Upper lobe of left lung (tissue), 6 donors: ENCODE measurements around the gene VPS36. TPM values are rescaled to one million over a fixed set of nuclear protein-coding genes. Genes with fewer than 3 reads are reported as not detected.
A peak's percentile ranks its signal among the peaks of the same experiment; 100 is the strongest.

Source experiments
- ATAC-seq, 2 donors: fragments of 200-7000 bp; cut with Tn5 transposase; one replicate each; pipeline ENCODE4 v1.9.1; 2022; ENCODE audit warnings: mild to moderate bottlenecking in 2 of 2, moderate library complexity in 2 of 2; ENCODE audit not compliant: low FRiP score in 2 of 2
- DNase-seq, 2 donors: peaks; one replicate each; pipeline ENCODE4 v3.0.0-alpha.2; 2019 to 2020
- H3K27ac ChIP-seq, 4 donors: fragments of 200-600 bp; sonication (generic); one replicate each; pipeline ENCODE4 v1.5.1; 2016 to 2019
- H3K27me3 ChIP-seq, 4 donors: fragments of 200-600 bp; sonication (generic); one replicate each; pipeline ENCODE4 v1.5.1; 2017 to 2019
- H3K36me3 ChIP-seq, 4 donors: fragments of 200-600 bp; sonication (generic); one replicate each; pipeline ENCODE4 v1.5.1; 2016 to 2019
- H3K4me1 ChIP-seq, 4 donors: fragments of 200-600 bp; sonication (generic); one replicate each; pipeline ENCODE4 v1.5.1; 2018 to 2019
- H3K4me3 ChIP-seq, 4 donors: fragments of 200-600 bp; sonication (generic); one replicate each; pipeline ENCODE4 v1.5.1; 2017 to 2019; ENCODE audit warnings: mild to moderate bottlenecking in 2 of 4, moderate library complexity in 1 of 4
- H3K9me3 ChIP-seq, 4 donors: fragments of 200-600 bp; sonication (generic); one replicate each; pipeline ENCODE4 v1.5.1; 2018 to 2019
- CTCF ChIP-seq, 6 experiments: fragments of 450-650 bp in 4 of 6; fragments of 200-600 bp in 2 of 6; sonication (generic) in 2 of 6; IDR thresholded peaks; one replicate each; pipeline ENCODE4 v1.5.1; 2016 to 2019; ENCODE audit warnings: antibody characterized with exemption in 6 of 6
- EP300 ChIP-seq, 4 donors: sonication (generic); formaldehyde crosslinking; IDR thresholded peaks; one replicate each; pipeline ENCODE4 v1.5.1; 2017; ENCODE audit warnings: antibody characterized with exemption in 4 of 4, control low read depth in 2 of 4
- POLR2A ChIP-seq, 4 donors: fragments of 450-650 bp; IDR thresholded peaks; one replicate each; pipeline ENCODE4 v1.5.1; 2016 to 2017; ENCODE audit warnings: antibody characterized with exemption in 4 of 4, mild to moderate bottlenecking in 2 of 4
- POLR2AphosphoS5 ChIP-seq, 2 donors: sonication (generic); formaldehyde crosslinking; IDR thresholded peaks; one replicate each; pipeline ENCODE4 v1.5.1; 2017; ENCODE audit warnings: antibody characterized with exemption in 2 of 2
- WGBS, 2 donors: methylation state at CpG; one replicate each; pipeline ENCODE4 v1.1.5; 2017 to 2018; 5-methylcytosine and 5-hydroxymethylcytosine counted together
- total RNA-seq, 6 donors: library from RNA; depleted of rRNA in 4 of 6; stranded (reverse); fragments of >200 nt in 4 of 6; gene quantifications; one replicate each; pipeline versions ENCODE4 v1.1.0 to v1.2.1, GENCODE V29; 2016 to 2021
- donor health status: DM: no; HTN: no; CAD: no; lungs with moderate emphysema.
- donor health status: DM: no; HTN: yes; CAD: no; lungs with severe emphysema.

The VPS36 gene
- total RNA-seq, 6 donors from 2014 or later = 32.1 to 78.6 (median 37.7) TPM

DNA sequence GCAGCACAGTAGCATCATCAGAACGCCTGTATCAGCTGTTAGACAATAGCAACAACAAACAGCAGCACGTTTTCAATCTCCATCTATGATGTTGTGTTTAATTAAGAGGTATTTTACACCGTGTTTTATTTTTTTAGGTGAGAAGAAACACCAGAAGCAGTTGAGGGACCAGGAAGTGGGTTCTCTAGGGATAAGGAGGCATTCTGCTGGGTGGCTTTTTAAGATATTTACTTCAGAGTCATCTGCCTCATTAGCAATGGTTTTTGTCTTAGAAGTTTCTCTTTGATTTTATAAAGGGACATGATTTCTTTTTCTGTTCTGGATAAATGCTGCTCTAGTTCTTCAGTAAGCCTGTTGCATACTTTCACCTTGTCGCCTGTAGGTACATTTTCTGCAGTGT lies 13.1 kb upstream of the VPS36 start:
- Histone ChIP-seq H3K36me3 (peaks cover 3 to 43% (median 5%) of the 10 kb centered on the region in 4 donors), H3K27me3 (no peaks in the 10 kb centered on the region), H3K4me1 (no peaks in the 10 kb centered on the region), H3K9me3 (no peaks in the 10 kb centered on the region), H3K27ac (no peak overlapping the region), H3K4me3 (no peak overlapping the region)
- DNase-seq = no peak
- ATAC-seq = no peak
- TF ChIP-seq EP300 (IDR thresholded peaks at IDR 0.05) (no peak), CTCF (IDR thresholded peaks at IDR 0.05) (no peak), POLR2AphosphoS5 (IDR thresholded peaks at IDR 0.05) (no peak)
- WGBS, 2 donors = 80 to 82% methylated on average over 4 of the region's 4 CpGs

DNA sequence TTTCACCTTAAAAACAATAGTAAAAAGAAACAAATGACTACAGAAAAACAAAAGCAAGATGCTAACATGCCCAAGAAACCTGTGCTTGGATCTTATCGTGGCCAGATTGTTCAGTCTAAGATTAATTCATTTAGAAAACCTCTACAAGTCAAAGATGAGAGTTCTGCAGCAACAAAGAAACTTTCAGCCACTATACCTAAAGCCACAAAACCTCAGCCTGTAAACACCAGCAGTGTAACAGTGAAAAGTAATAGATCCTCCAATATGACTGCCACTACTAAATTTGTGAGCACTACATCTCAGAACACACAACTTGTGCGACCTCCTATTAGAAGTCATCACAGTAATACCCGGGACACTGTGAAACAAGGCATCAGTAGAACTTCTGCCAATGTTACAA lies 10.8 kb upstream of the VPS36 start:
- Histone ChIP-seq H3K27me3 (no peaks in the 10 kb centered on the region), H3K27ac (no peak overlapping the region), H3K4me1 (peaks cover 0 to 5% (median 3%) of the 10 kb centered on the region in 4 donors), H3K36me3 (peaks cover 3 to 37% (median 5%) of the 10 kb centered on the region in 4 donors), H3K9me3 (no peaks in the 10 kb centered on the region), H3K4me3 (no peak overlapping the region)
- no peak for TF ChIP-seq CTCF (IDR thresholded peaks at IDR 0.05)
- no peak for TF ChIP-seq POLR2AphosphoS5 (IDR thresholded peaks at IDR 0.05)
- no peak for TF ChIP-seq EP300 (IDR thresholded peaks at IDR 0.05)
- TF ChIP-seq POLR2A (IDR thresholded peaks at IDR 0.05) = no peak
- WGBS, 2 donors = 85 to 90% methylated on average over 3 of the region's 3 CpGs
- DNase-seq = no peak
- no peak for ATAC-seq

DNA sequence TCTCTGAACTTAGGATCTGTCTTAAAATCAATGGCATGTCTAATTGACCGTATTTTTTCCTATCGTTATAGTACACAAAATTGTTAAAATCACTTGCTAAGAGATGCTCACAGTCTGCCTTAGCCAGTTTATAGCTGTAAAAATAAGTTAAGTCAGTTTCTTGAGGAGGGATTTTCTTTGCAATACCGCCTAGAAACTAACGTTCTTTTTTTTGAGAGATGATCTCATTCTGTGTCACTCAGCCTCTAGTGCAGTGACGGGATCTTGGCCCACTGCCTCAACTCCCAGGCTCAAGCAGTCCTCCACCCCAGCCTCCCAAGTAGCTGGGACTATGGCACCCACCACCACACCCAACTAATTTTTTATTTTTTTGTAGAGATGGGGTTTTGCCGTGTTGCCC lies 9.2 kb upstream of the VPS36 start:
- TF ChIP-seq EP300 (IDR thresholded peaks at IDR 0.05) (no peak), POLR2A (IDR thresholded peaks at IDR 0.05) (no peak), POLR2AphosphoS5 (IDR thresholded peaks at IDR 0.05) (no peak)
- Histone ChIP-seq H3K36me3 (peaks cover 0 to 30% (median 5%) of the 10 kb centered on the region in 4 donors), H3K4me3 (no peak overlapping the region), H3K27ac (no peak overlapping the region), H3K4me1 (peaks cover 2 to 11% (median 7%) of the 10 kb centered on the region in 4 donors), H3K27me3 (no peaks in the 10 kb centered on the region), H3K9me3 (no peaks in the 10 kb centered on the region)
- DNase-seq = no peak
- ATAC-seq = no peak
- 86 to 88% methylated on average over 6 of the region's 6 CpGs for WGBS, 2 donors

DNA sequence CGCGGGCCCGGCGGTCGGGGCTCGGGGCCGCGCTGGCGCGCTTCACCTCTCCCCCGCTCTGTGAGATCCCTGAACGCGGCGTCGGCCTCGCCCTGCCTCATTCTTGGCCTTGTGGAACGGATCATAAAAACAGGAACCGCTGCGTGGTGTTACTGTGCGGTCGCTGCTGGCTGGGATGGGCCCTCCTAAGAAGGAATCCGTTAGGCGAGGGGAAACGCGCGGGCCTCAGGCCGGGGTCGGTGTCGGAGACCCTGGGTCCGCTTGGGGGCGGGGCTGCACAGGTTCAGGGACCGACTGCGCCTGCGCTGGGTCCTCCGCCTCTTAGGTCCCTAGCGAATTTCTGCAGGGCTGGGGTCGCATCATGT lies 5.2 kb upstream of the VPS36 start:
- H3K9me3 ChIP-seq = no peaks in the 10 kb centered on the region

More for the DNA sequence above, 5.2 kb upstream of the VPS36 start:
- H3K27ac ChIP-seq = peak overlapping the region; percentile 84 to 96 (median 90)
- H3K27me3 ChIP-seq = no peaks in the 10 kb centered on the region
- no peaks in the 10 kb centered on the region for H3K36me3 ChIP-seq
- peak overlapping the region; percentile 72 to 89 (median 79) for H3K4me3 ChIP-seq
- H3K4me1 ChIP-seq = peaks cover 12 to 21% (median 14%) of the 10 kb centered on the region in 4 donors
- TF ChIP-seq POLR2AphosphoS5 (IDR thresholded peaks at IDR 0.05) = no peak
- no peak for TF ChIP-seq CTCF (IDR thresholded peaks at IDR 0.05)
- TF ChIP-seq EP300 (IDR thresholded peaks at IDR 0.05) = no peak
- no peak for TF ChIP-seq POLR2A (IDR thresholded peaks at IDR 0.05)
- 0% methylated on average over 3 to 37 of the region's 37 CpGs for WGBS, 2 donors
- DNase-seq (peak; percentile 77 to 92), ATAC-seq (peak; percentile 51 to 85)
